ENCODE results near the gene VAMP8. TPM values are rescaled to one million over a fixed set of nuclear protein-coding genes. Genes with fewer than 3 reads are reported as not detected.

Gene VAMP8
- total and polyA plus RNA-seq, 8 donors, result 51.8 to 250 (median 64.2) TPM

DNA sequence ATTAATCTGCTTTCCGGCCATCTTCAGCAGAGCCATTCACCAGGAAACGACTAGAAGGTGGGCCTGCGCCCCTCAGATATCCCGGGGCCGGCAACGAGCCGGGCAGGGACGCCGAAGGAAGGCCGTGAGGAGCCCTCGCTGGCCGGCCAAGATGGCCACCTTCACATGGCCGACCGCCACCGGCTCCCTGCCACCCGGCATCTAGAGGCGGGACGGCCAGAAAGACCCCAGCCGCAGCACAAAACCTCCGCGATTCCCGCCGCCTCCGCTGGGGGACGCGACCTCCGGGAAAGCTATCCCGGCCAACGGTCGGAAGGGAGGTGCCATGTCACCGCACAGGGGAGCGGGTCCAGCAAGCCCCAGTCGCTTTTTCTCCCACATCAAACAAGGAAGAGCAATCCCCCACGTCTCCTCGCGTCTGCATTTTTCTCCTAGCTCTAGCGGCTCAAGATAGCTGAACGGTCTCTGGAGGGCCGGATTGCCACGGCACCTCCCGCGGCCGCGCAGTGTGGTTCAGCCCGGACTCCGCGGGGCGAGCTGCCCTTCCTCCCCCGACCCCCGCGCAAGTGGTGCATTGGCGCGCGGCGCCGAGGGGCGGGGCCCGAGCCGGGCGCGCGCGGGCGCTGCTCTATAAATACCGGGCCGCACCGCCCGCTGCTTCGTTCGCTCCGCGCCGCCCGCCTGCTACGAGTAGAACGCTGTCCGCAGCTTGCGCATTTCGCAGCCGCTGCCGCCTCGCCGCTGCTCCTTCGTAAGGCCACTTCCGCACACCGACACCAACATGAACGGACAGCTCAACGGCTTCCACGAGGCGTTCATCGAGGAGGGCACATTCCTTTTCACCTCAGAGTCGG, 38.7 kb upstream of the VAMP8 start, which contains the start of gene MAT2A:
TSS of gene MAT2A (plus strand) at position 662 of the 854 bp plus-strand sequence. CDS start at position 782, 120 bp downstream.
- peak; percentile 92 to 98 (median 97) for DNase-seq
- intact Hi-C loops (cut with DNase I), result loop anchor here in 1 of 2 donors (5.0 kb wide), 1 partner anchor 111 kb away; no protein-coding TSS in a partner anchor
- Histone ChIP-seq H3K27ac (peak within 1 kb of the TSS; percentile 99), H3K27me3 (no peaks in the 10 kb centered on the region), H3K4me1 (peaks cover 24 to 72% of the 10 kb centered on the region in 2 donors), H3K36me3 (peaks cover 5 to 33% of the 10 kb centered on the region in 2 donors), H3K9me3 (no peaks in the 10 kb centered on the region), H3K4me3 (peak within 1 kb of the TSS; percentile 99)
- TF ChIP-seq, protein P1, sequence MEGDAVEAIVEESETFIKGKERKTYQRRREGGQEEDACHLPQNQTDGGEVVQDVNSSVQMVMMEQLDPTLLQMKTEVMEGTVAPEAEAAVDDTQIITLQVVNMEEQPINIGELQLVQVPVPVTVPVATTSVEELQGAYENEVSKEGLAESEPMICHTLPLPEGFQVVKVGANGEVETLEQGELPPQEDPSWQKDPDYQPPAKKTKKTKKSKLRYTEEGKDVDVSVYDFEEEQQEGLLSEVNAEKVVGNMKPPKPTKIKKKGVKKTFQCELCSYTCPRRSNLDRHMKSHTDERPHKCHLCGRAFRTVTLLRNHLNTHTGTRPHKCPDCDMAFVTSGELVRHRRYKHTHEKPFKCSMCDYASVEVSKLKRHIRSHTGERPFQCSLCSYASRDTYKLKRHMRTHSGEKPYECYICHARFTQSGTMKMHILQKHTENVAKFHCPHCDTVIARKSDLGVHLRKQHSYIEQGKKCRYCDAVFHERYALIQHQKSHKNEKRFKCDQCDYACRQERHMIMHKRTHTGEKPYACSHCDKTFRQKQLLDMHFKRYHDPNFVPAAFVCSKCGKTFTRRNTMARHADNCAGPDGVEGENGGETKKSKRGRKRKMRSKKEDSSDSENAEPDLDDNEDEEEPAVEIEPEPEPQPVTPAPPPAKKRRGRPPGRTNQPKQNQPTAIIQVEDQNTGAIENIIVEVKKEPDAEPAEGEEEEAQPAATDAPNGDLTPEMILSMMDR (IDR thresholded peaks at IDR 0.05), result peak; percentile 58 to 76
- peak; percentile 90 for ATAC-seq

DNA sequence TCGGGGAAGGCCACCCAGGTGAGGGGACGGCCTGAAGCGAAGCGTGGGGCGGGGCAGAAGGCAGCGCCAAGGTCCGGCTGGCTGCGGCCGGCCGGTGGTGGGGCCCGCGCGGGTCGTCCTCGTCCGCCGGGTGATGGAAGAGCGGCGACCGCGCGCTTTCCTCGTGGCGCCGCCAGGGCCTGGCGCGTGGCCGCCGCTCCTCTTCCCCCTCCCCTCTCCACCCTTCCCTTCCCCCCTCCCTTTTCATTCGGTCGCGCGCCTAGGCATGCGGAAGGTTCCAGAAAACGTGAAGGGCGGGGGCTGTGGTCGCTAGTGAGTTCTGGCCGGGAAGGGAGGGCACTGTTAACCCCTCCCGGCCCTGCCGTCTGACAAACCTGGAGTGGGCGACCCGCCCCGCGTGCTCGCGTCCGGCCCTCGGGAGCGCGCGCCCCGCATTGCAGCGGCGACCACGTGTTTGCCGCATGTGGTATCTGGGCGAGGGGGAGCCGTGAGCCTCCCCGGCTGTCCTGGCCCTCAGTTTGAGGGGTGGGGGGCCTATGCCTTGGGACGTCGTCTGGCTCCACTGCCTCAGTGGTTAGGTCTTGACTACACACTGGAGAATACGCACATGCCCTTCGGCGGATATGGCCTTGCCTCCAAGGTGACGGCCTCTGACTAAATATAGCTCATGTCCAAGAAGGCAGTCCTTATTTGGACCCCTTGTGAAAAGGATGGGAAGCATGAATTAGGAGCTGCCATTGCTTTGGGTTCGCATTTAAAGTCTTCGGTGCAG, 37.8 kb upstream of the VAMP8 start:
- Histone ChIP-seq H3K27ac (peak overlapping the region; percentile 99), H3K9me3 (no peaks in the 10 kb centered on the region), H3K4me1 (peaks cover 24 to 69% of the 10 kb centered on the region in 2 donors), H3K36me3 (peaks cover 5 to 41% of the 10 kb centered on the region in 2 donors), H3K27me3 (no peaks in the 10 kb centered on the region), H3K4me3 (peak overlapping the region; percentile 99)
- TF ChIP-seq, protein P1 (IDR thresholded peaks at IDR 0.05), result no peak
- DNase-seq (peak; percentile 80 to 91 (median 82)), ATAC-seq (peak; percentile 64)
- intact Hi-C loops (cut with DNase I), result loop anchor here in 1 of 2 donors (5.0 kb wide), 1 partner anchor 112 kb away; no protein-coding TSS in a partner anchor

DNA sequence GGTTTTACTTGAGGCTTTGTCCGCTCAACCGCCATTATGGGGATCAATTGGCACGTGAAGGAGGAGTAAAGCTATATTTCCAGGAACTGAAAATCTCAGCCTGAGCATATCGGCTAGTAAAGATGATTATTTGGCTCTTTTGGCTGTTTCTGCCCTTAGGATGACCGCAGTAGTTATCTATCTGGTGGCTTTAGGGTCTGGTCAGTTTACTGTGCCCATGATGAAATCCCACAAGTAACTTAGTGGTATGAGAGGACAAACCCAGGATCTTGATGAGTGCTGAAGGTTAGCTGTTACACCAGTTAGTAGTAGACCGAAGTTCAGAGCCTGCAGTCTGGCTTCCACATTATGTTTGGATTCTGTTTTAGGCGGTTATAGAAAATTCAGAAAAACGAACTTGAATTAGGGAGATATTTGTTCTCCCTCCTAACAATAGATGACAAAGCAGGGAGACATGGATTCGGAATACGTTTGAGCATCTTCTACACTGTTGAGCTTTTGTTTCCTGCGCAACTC, 37.2 kb upstream of the VAMP8 start:
- ATAC-seq, result no peak
- Histone ChIP-seq H3K4me1 (peaks cover 24 to 63% of the 10 kb centered on the region in 2 donors), H3K4me3 (peak overlapping the region; percentile 99), H3K27ac (peak overlapping the region; percentile 99), H3K36me3 (peaks cover 5 to 47% of the 10 kb centered on the region in 2 donors), H3K27me3 (no peaks in the 10 kb centered on the region), H3K9me3 (no peaks in the 10 kb centered on the region)
- DNase-seq, result no peak
- intact Hi-C loops (cut with DNase I), result no loop called here
- TF ChIP-seq, protein P1 (IDR thresholded peaks at IDR 0.05), result no peak

DNA sequence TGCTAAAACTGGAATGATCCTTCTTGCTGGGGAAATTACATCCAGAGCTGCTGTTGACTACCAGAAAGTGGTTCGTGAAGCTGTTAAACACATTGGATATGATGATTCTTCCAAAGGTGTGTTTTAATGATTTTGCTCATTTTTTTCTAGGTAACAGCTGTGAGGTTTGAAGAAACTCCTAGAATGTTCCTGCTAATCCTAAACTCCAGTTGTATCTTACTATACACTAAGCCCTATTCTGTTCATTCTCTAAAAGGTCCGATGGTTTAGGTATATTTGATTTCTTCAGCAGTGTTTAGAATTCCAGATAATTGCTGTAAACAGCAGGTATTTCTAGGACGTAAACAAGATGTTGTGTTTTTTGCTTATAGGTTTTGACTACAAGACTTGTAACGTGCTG, 36.1 kb upstream of the VAMP8 start:
- intact Hi-C loops (cut with DNase I), result no loop called here

More for the DNA sequence above, 36.1 kb upstream of the VAMP8 start:
- H3K27me3 ChIP-seq, result no peaks in the 10 kb centered on the region
- peak overlapping the region in 1 of 2 donors; percentile 99 for H3K4me3 ChIP-seq
- peaks cover 5 to 58% of the 10 kb centered on the region in 2 donors for H3K36me3 ChIP-seq
- ATAC-seq (no peak), DNase-seq (no peak)
- peaks cover 24 to 61% of the 10 kb centered on the region in 2 donors for H3K4me1 ChIP-seq
- H3K27ac ChIP-seq, result no peak overlapping the region
- TF ChIP-seq, protein P1 (IDR thresholded peaks at IDR 0.05), result no peak
- no peaks in the 10 kb centered on the region for H3K9me3 ChIP-seq

Measured in left lung (tissue), 10 donors.